ENCODE results near the gene SAT1. TPM values are rescaled to one million over a fixed set of nuclear protein-coding genes. Genes with fewer than 3 reads are reported as not detected.
"Not testable (repeated sequence)": the region's sequence is repeated elsewhere in the genome, so short reads cannot be mapped to it uniquely, and the experiment has no call there.

The SAT1 gene
- total RNA-seq, 1 donor from 2014 or later: 88.9 TPM

DNA sequence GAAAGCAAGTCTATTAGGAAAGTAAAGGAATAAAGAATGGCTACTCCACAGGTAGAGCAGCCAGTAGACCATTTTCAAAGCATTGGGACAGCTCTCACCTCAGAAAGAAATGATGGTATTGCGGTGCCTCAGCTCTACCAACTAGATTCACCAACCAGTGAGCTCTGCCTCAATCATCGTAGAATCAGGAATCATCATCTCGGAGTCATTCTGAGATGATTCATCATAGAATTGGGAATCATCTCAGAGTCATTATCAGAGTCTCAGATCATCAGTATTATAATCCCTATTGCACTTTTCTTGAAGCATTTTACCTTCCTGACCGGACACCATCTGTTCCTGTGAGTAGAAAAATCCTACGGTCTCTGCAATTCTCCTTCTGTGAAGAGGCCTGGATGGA lies 17.5 kb upstream of the SAT1 start:
- DNase-seq: no peak
- no peak for ATAC-seq (ENCODE audit: low read depth)
- TF ChIP-seq, protein P1, sequence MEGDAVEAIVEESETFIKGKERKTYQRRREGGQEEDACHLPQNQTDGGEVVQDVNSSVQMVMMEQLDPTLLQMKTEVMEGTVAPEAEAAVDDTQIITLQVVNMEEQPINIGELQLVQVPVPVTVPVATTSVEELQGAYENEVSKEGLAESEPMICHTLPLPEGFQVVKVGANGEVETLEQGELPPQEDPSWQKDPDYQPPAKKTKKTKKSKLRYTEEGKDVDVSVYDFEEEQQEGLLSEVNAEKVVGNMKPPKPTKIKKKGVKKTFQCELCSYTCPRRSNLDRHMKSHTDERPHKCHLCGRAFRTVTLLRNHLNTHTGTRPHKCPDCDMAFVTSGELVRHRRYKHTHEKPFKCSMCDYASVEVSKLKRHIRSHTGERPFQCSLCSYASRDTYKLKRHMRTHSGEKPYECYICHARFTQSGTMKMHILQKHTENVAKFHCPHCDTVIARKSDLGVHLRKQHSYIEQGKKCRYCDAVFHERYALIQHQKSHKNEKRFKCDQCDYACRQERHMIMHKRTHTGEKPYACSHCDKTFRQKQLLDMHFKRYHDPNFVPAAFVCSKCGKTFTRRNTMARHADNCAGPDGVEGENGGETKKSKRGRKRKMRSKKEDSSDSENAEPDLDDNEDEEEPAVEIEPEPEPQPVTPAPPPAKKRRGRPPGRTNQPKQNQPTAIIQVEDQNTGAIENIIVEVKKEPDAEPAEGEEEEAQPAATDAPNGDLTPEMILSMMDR (IDR thresholded peaks at IDR 0.05): no peak
- Mint-ChIP-seq H3K4me1 (no peaks in the 10 kb centered on the region), H3K9me3 (no peaks in the 10 kb centered on the region), H3K27me3 (no peaks in the 10 kb centered on the region), H3K4me3 (no peak overlapping the region), H3K36me3 (ENCODE audit: low read depth) (no peaks in the 10 kb centered on the region), H3K27ac (no peak overlapping the region)
- CTCF ChIA-PET: interaction anchor here (1.0 to 1.5 kb wide), 2 partner anchors 136 kb away, joined by 3 to 5 read pairs; no protein-coding TSS in a partner anchor
- intact Hi-C loops (cut with micrococcal nuclease): no loop called here
- POLR2A ChIA-PET: no interaction called here

DNA sequence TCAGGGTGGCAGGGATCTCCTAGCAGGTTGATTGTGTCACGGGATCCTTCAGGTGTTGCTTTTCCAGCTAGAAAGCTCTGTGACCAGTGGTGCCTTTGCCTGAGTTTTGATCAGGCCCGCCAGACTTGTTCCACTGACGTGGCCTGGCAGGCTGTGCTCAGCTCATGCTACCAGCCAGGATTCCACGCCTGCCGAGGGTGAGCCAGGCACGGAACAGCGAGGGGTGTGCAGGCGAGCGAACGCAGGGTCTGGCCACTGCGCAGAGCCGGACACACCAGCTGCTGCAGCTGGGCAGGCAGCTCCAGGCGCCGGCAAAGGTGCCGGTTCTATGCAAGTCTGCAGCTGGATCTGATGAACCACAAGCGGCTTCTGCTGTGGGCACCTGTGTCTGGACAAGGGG lies 17.1 kb upstream of the SAT1 start:
- CTCF ChIA-PET: interaction anchor here (1.0 kb wide), 1 partner anchor 136 kb away, joined by 3 read pairs; no protein-coding TSS in a partner anchor
- H3K4me3 Mint-ChIP-seq: no peak overlapping the region
- H3K9me3 Mint-ChIP-seq: no peaks in the 10 kb centered on the region
- H3K27me3 Mint-ChIP-seq: no peaks in the 10 kb centered on the region
- POLR2A ChIA-PET: interaction anchor here (1.5 kb wide), 1 partner anchor 18 kb away, joined by 3 read pairs; no protein-coding TSS in a partner anchor
- H3K36me3 Mint-ChIP-seq (ENCODE audit: low read depth): no peaks in the 10 kb centered on the region
- H3K4me1 Mint-ChIP-seq: no peaks in the 10 kb centered on the region
- intact Hi-C loops (cut with micrococcal nuclease): no loop called here
- TF ChIP-seq, protein P1 (IDR thresholded peaks at IDR 0.05): no peak
- DNase-seq (no peak), ATAC-seq (ENCODE audit: low read depth) (no peak)
- H3K27ac Mint-ChIP-seq: no peak overlapping the region

DNA sequence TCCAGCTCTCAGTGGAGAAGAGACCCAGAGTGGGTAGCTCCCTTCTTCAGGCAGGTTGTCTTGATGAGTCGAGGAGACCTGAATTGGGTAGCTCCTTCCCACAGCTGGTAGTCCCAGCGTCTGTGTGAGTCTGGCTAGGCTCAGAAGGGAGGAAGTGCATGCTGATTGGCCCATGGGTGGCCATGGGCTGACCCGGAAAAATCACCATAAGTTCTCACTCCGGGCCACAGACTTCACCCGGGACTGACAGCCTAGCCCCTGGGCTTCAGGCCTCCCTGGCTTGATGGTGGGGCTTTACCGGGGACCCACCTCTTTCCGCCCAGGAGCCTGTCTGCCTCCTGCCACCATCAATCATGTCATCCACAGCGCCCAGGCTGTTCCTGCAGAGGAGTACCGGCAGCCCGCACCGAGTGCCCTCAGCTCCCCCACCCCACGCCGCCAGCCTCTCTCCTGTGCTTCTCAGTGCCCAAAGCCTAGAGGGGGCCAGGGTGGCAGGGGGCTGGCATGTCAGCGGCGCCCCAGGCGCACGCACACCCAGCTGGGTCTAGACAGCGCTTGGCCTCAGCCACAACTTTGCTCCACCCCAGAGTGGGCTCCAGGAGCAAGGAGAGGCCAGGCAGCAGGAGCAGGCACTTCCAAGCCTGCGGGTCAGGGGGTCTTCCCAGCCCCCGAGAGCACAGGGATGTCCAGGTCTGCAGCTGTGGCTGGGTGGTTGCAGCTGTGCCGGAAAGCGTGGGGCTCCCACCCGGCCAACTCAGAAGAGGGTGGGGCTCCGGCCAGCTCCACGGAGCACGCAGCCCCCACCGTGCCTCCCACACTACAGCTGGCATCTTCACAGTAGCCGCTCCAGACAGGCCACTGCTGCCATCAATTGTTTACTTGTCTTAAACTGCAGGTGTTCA lies 16.1 kb upstream of the SAT1 start:
- intact Hi-C loops (cut with micrococcal nuclease): no loop called here

DNA sequence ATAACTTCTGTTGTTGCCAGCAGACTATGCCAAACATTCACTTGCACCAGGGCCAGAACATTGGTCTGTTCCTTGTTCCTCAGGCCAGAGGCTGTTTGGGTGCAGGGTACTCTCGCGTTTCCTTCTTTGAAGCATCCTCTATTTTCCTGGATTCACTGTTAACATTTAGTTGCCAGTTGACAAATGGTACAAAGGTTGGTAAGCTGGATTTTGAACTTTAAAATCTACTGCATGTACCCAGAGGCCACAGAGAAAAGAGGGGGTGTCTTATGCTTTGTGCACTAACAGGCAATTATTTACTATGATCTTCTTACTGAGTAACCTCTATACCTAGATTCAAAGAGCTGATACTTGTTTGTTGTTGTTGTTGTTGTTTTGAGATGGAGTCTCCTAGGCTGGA lies 12.8 kb upstream of the SAT1 start:
- peaks cover 18% of the 10 kb centered on the region for H3K4me1 Mint-ChIP-seq
- H3K36me3 Mint-ChIP-seq (ENCODE audit: low read depth): no peaks in the 10 kb centered on the region
- ChIA-PET CTCF (interaction anchor here (0.6 kb wide), 1 partner anchor 90 kb away, joined by 3 read pairs; no protein-coding TSS in a partner anchor), POLR2A (interaction anchor here (1.1 kb wide), 1 partner anchor 13 kb away, joined by 6 read pairs; the partner anchor contains the start of gene SAT1)
- H3K27me3 Mint-ChIP-seq: no peaks in the 10 kb centered on the region
- intact Hi-C loops (cut with micrococcal nuclease): no loop called here
- no peak overlapping the region for H3K27ac Mint-ChIP-seq
- DNase-seq: no peak
- TF ChIP-seq, protein P1 (IDR thresholded peaks at IDR 0.05): no peak
- H3K9me3 Mint-ChIP-seq: no peaks in the 10 kb centered on the region
- ATAC-seq (ENCODE audit: low read depth): no peak
- H3K4me3 Mint-ChIP-seq: no peak overlapping the region

More for the DNA sequence above, 16.1 kb upstream of the SAT1 start:
- Mint-ChIP-seq H3K27ac (peak overlapping the region; percentile 24), H3K4me1 (no peaks in the 10 kb centered on the region), H3K27me3 (no peaks in the 10 kb centered on the region), H3K36me3 (ENCODE audit: low read depth) (no peaks in the 10 kb centered on the region), H3K9me3 (no peaks in the 10 kb centered on the region), H3K4me3 (peak overlapping the region; percentile 61)
- ChIA-PET CTCF (interaction anchor here (1.0 kb wide), 1 partner anchor 135 kb away, joined by 3 read pairs; no protein-coding TSS in a partner anchor), POLR2A (interaction anchor here (0.5 to 1.5 kb wide), 3 partner anchors 16 to 42 kb away, joined by 3 to 7 read pairs (median 7); partner anchors contain the start of gene SAT1)
- DNase-seq (no peak), ATAC-seq (ENCODE audit: low read depth) (peak; percentile 56)
- TF ChIP-seq, protein P1 (IDR thresholded peaks at IDR 0.05): no peak

DNA sequence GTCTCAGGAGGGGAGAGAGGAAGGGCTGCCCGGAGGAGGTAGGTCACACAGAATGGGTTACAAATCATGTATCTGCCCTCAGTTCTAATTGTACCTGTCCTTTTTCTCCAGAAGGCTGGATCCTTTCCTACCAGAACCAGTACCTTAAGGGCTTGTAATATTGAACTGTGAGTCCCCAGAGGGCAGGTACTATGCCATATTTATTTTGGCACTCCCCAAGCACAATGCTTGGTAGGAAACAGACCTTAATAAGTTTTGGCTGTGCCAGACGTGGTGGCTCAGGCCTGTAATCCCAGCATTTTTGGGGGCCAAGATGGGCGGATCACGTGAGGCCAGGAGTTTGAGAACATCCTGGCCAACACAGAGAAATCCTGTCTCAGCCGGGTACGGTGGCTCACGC lies 11.9 kb upstream of the SAT1 start:
- H3K27me3 Mint-ChIP-seq; H3K27ac Mint-ChIP-seq; H3K4me3 Mint-ChIP-seq; intact Hi-C loops (cut with micrococcal nuclease); H3K9me3 Mint-ChIP-seq; DNase-seq; H3K36me3 Mint-ChIP-seq (ENCODE audit: low read depth); ATAC-seq (ENCODE audit: low read depth): not testable (repeated sequence)
- POLR2A ChIA-PET: interaction anchor here (0.9 kb wide), 1 partner anchor 13 kb away, joined by 7 read pairs; the partner anchor contains the start of gene SAT1
- CTCF ChIA-PET: interaction anchor here (0.6 kb wide), 1 partner anchor 91 kb away, joined by 3 read pairs; no protein-coding TSS in a partner anchor
- H3K4me1 Mint-ChIP-seq: peaks cover 18% of the 10 kb centered on the region

Data from activated B cell treated with CpG ODN at 0.5 μM for 24 hours (primary cell).